Hematopoietic multipotent progenitor cell treated with erythropoietin and hydrocortisone succinate and interleukin-3 and kit ligand, for 17 days (in vitro differentiated cells): ENCODE measurements around the gene COL3A1.

Source experiments
- DNase-seq: peaks from one replicate; pipeline ENCODE4 v3.0.0-alpha.2; 2015; ENCODE audit warnings: low spot score

The COL3A1 gene

DNA sequence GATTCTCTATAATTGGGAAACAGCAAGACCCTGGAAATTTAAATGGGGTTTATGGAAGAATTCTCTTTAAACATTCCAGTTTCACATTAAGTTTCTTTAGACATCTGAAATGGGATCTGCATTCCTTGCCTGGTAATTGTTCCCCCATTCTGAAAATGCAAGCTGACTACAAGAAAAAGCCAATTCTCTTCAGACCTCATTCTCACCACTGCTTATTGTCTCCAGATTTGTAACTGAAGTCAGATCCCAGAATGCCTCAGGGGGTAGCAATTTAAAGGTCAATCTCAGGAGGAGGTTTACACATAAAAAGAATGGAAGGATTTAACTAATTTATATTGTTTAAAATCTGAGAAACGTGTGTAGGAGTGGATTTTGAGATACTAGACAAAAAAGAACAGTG, 41.2 kb downstream of the COL3A1 start:
- no peak for DNase-seq

DNA sequence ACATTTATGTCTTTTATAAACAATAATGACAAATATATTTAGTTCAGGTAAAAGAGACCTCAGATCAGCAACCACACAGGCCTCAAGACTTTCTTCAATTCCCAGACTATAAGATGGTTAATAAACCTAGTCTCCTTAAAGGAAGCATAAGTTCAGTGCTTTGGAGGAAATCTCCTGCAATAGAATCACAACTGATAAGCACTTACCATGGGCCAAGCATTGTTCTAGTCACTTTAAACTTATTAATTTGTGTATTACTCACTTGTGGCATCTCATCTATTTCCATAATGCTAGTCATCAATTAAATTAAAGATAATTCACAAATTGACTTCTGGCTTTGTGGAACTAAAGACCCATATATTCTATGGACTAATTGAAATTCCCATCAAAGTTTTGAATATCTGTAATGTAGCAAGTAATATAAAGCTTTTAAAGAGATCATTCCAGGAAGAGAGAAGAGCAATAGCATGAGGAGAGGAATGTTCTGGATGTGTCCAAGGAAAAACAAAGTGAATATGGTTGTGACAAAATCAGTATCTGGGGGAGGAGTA, 42.2 kb downstream of the COL3A1 start:
- no peak for DNase-seq

DNA sequence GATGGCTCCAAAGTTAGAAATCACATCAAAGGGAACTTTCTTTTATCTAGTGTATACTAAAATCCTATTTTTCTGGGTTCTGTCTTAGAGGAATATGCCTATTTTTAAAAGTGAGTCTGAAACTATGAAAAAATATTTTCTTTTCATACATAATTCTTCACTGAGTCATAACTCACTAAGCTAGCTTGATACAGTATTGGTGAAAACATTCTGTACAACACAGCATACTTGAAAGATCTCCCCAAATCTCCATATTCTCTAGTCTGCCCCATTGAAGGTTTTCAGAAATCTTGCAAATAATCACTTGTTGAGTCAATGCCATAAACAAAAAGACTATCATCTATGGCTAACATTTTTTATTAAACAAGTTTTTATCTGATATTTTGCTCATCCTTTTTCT, 44.5 kb downstream of the COL3A1 start:
- no peak for DNase-seq

DNA sequence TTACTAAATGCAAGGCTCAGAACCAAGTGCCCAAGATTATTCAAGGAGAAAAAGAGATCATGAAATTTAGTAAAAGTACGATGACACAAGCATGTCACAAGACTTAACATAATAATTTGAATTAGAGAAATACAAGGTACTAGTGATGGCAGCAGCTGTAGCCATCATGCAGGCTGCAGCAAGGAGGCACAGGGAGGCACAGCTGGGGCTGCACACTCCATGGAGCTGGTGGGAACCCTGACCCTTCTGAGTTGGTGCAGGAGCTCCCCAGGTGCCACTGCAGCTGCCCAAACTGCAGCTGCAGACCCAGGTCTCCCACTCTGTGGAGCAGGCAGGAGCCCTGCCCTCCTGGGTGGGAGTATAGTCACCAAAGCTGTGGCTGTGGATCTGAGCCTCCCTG, 46.0 kb downstream of the COL3A1 start:
- DNase-seq, result no peak

DNA sequence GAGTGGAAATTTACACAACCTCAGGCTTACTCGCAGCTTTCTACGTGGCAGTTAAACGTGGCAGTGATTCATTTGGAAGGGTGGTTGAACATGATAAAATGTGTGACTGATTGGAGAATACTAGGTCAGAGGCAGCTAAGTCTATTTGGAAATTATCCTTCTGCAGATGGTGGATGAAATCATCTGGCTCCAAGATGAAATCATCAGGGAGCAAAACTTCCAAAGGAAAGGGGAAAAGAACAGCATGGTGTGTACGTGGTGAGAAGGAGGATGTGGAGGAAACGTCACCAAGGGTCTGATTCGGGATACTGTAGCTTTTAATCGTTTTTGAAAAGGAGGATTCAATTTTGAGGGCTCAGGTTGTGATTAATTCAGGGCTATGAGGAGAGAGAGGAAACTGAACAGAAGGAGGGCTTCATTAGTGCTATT, 47.9 kb downstream of the COL3A1 start:
- no peak for DNase-seq

DNA sequence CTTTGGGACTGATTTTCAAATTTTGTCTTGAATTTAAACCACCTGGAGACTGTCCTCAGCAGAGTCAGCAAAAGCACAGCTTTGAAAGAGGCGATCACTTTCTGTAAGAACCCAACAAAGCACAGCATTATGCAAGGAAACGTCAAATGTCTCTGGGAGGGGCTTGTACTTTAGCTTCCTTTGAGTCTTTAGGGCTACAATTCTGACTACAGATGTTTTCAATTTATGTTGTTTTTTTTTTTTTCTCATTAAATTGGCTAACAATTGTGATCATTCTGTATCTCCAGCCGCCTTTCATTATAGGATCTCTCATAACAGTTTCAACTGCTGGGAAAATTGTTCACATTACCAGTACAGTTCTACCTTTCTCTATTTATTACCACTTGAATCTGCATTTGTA, 48.3 kb downstream of the COL3A1 start:
- DNase-seq, result no peak

DNA sequence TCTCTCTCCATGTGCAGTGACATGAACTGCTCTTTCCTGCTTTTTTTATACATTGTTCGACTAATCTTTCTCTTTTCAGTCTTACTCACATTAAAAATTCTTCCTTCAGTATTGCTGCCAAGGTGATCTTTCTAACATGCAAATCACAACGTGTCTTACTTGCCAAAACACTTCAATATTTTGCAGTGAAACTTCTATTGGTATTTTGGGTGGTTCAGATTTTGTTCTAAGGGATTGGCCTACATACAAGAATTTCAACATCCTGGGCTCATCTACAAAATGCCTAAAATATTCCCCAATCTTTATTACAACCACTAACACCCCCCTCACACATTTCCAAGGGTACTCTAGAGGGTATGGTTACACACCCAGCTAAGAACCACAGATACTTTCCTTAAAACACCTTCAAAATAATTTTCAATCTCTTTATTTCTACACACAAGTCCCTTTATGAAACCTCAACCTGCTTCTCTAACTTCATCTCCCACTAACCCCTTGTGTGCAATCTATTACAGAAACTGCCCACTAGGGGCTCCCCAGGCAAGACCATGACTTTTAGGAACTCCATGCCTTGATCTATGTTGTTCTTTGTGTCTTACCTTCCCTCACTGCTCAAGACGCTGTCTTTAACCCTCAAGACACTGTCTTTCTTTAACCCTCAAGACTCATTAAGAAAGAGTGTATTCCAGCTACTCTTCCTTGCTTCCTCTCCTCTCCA, 50.9 kb downstream of the COL3A1 start:
- no peak for DNase-seq

DNA sequence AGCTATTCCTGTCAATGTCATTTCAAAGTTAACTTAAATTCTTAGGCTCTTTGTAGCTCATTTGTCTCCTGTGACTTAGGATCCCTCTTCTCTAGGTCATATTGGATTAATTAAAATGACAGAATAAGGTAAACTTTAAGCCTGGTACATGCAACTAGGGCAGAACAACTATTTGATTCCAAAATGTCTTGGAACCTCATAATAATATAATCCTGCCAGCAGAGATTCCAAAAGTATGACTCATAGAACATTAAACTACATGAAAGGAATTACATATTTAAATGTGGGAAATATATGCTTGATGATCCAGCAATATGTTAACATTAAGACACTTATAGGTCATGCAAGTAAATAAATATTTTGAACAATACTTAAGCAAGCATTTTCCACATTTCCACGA, 63.3 kb downstream of the COL3A1 start:
- no peak for DNase-seq

DNA sequence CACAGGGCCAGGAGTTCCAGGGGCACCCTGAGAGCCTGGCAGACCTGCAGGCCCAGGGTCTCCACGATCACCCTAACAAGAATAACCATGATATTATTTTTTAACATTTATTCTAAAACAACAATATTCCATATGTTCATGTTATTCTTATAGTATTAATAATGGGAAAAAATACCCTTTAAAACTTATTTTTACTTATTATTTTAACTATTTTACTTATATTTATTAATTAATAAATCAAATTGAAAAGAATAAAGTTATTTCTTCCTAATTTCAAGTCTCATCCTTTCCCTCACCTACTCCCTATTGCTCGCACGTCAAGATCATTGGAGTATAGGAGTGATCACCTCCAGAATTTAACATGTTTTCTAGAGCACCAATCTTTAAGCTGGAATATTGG, 71.7 kb downstream of the COL3A1 start:
- DNase-seq, result no peak

DNA sequence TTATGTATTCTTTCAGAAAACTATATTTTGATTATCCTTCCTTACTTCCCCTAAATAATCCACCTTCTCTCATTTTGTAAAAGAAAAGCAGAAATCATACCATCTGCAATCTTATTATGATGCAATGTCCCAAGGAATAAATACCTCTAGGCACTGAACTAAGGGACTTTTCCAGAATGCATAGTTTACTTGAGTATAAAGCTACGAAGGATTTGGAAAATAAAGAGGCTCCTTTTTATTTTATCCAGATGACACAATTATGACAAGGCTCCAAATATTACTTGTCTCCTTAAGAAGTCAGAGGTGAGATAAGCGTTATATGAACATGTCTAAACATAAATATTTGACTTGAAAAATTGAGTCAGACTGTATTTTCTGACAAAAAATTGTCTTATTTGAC, 72.1 kb downstream of the COL3A1 start:
- no peak for DNase-seq

DNA sequence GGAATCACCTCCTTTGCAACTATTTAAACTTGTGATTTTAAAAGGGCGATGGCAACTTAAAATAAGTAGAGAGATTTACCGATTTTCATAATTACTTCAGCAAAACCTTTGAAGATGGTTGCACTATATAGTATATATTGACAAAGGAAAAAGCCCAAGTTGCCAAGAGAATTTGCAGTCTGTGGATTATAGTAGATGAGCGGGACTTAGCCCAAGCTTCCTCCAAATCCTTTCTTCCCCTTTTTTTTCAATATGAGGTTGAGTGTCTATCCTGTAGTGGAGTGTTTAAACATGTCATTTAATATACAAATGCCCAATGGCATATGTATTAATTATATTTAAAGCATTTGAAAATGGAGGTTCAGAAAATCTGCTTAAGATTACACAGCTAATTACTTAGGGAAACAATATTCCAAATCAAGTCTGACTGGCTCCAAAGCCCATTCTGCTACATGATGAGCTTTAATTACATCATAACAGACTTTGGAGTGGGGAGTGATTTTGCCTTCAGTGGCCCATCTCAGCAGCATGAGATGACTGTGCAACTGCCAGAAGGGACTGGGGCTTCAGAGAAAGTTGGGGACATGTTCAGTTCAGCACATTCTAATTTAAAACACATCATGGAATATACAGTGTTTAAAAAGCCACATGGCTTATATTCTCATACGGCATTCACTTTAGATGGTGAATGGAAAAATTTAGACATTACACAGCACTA, 73.2 kb downstream of the COL3A1 start:
- DNase-seq, result no peak

DNA sequence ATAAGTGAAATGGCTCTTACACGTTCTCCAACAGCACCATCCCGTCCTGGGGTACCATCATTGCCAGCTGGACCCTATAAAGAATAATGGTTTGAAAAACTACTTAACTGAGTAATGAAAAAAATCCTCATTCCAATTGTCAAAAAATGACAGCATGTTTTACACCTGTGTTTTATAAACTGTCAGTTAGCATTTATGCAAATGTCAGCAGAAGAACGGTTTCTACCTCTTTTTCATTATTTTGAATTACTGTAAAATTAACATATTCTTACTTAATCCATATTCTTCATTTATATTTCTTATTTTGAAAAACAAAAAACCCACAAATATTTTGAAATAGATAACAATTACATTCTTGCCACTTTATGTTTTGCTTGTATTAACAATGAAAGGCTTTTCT, 74.0 kb downstream of the COL3A1 start:
- DNase-seq, result no peak

DNA sequence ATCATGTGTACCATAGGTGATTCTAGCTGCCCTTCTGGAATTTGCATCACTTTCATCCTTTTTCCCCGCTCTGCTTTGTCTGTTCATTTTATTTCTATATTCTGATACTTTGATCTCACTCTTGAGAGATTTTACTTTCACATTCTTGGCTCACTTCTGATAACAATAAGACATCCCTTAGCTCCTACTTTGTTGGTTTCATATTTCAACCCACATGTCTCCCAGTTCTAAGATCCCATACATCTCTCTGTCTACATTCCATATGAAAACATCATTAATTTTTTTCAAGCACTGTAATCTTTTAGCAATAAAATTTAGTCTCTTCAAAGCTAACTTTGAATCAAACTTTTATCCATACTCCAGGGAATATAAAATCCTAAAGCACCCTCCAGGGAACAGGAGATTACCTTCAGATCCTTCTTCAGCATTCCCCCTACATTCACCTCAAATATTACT, 75.6 kb downstream of the COL3A1 start:
- no peak for DNase-seq

DNA sequence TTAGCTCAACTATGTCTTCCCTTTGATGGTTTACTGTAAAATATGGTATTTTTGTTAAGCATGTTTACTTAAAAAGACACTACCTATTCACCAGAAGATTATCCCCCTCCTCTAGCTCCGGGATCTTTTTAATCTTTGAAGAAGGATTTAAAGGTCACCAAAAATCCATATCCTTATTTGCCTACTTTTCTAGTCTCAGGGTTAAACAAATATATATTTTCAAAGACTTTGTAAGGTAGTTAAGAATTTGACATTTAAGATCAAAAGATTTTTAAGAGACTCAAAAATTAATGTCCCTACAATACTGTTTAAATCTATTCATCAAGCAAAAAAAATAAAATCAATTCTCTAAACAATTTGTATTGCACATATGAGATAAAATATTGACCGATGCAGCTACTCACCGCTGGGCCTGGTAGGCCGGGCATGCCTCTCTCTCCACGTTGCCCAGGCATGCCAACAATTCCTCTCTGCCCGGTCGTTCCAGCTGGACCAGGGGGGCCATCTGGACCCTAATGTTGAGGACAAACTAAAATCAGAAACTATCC, 76.1 kb downstream of the COL3A1 start:
- no peak for DNase-seq

DNA sequence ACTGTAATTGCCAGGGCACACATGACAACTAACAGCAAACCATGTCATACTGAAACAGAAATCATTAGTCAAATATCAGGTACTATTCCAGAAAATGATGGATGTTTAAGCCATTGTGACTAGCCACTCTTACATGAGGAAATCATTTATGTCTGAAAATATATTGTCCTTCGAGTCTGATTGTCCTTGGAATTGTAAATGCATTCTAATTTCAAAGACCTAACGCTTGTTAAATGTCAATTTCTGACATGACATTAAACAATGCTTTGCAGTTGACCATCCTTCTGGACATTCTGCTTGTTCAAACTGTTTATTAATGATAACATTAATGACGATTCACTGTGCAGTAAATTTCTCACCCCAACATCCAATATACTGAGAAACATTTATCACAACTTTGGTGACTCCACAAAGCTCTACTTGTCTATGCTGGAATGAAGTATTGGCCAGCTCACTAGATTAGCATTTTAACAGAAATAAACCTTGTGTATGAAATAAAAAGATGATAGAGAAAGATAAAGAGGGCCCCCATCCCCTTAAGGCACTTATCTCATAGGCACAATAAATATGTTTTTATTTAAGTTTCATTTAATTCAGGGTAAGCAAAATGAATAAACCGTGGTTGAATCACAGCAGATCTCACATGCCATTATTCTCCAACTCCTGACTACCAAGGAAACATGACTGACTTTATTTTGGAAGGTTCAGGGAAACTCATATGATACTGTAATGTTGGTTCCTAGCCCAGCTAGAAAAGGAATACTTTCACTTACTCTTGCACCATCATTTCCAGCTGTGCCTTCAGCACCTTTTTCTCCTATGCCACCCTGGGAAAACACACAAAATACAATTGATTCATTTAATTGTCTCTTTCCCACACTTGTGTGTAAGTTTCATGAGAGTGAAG, 82.3 kb downstream of the COL3A1 start:
- no peak for DNase-seq

DNA sequence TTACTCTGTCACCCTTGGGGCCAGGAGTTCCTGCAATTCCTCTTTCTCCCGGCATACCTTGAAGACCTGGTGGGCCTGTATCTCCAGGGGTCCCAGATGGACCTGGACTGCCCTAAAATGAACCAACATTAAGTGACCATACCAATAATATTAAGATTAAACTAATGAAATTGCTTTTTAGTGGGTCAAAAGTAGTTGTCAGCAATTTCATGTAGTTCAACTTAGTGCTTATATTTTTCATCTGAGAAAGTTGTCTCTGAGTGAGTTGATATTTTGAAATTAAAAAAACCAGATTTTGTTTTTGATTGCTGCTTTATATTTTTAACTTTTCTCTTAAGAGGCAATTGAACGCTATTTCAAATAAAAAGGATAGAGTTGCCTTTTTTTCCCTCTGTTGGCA, 83.1 kb downstream of the COL3A1 start:
- DNase-seq, result no peak

DNA sequence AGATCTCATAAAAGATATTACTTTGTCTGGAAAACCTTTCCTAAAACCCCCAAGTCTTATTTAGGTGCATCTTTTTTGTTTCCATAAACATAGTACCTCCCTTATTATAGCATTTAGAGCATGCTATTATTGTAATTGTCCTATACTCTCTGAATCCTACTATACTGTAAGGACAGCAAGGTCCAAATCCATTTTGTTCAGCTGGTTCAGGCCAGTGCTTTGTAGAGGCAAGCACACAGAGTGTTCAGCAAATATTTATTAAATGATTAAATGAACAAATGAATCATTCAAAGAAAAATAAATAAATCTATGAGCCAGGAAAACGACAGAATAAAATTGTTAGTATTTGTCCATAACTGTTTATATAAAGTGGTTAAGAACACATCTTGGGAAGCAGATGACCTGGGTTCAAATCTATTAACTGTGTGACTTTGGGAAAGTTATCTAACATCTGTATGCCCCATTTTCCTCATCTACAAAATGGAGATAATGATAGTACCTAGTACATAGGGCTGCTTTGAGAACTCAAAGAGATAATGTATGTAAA, 86.0 kb downstream of the COL3A1 start:
- no peak for DNase-seq
